MG63 (cell line): ENCODE results near the gene CCL1. TPM values are rescaled to one million over a fixed set of nuclear protein-coding genes. Genes with fewer than 3 reads are reported as not detected.
A peak's percentile ranks its signal among the peaks of the same experiment; 100 is the strongest.

ENCODE experiments used
- DNase-seq: peaks from one replicate; pipeline ENCODE4 v3.0.0-alpha.2; 2020
- H3K27me3 ChIP-seq: fragments of 250-450 bp; sonication (Bioruptor Pico); 2 replicates; pipeline ENCODE4 v1.5.1; 2020; ENCODE audit warnings: mild to moderate bottlenecking, moderate library complexity
- H3K36me3 ChIP-seq: fragments of 250-450 bp; sonication (Bioruptor Pico); 2 replicates; pipeline ENCODE4 v1.5.1; 2020; ENCODE audit warnings: mild to moderate bottlenecking, moderate library complexity
- H3K4me3 ChIP-seq: fragments of 250-450 bp; sonication (Bioruptor Pico); 2 replicates; pipeline ENCODE4 v1.5.1; 2020; ENCODE audit warnings: mild to moderate bottlenecking, moderate library complexity
- H3K9me3 ChIP-seq: fragments of 250-450 bp; sonication (Bioruptor Pico); 2 replicates; pipeline ENCODE4 v1.5.1; 2020; ENCODE audit warnings: mild to moderate bottlenecking, moderate library complexity
- total RNA-seq: library from RNA; depleted of rRNA; stranded (reverse); fragments of >200 nt; shearing (Covaris generic); gene quantifications from 2 replicates; pipeline ENCODE4 v1.2.3, GENCODE V29; 2014; ENCODE audit warnings: low replicate concordance

The CCL1 gene
- total RNA-seq, 1 experiment from 2014 or later = not detected

DNA sequence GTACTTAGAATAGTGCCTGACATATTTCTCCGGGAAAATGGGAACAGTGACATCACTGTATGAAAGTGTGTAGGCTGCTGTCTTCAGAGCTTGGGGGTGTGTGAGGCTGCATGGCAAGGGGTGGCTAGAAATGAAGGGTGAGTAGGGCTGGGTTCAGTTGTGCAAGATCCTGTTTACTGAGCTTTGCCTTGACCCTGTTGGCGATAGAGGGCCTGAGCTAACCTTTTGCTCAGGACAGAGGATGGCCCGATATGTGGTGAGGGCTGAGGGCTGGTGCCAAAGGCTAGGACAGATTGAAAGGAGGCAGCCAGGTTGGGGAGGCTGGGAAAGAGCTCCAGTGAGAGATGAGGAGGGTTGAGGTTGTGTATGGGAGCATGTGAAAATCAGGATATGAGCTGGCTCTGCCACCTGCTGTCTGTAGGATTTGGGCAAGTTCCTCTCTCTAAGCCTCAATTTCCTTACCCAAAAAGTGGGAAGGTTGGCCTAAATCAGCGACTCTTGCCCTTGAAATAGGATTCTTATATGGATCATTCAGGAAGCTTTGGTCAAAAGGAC is 6.0 kb upstream of the CCL1 start:
- H3K36me3 ChIP-seq = no peaks in the 10 kb centered on the region
- no peaks in the 10 kb centered on the region for H3K27me3 ChIP-seq
- no peak overlapping the region for H3K4me3 ChIP-seq
- no peaks in the 10 kb centered on the region for H3K9me3 ChIP-seq
- DNase-seq = no peak

DNA sequence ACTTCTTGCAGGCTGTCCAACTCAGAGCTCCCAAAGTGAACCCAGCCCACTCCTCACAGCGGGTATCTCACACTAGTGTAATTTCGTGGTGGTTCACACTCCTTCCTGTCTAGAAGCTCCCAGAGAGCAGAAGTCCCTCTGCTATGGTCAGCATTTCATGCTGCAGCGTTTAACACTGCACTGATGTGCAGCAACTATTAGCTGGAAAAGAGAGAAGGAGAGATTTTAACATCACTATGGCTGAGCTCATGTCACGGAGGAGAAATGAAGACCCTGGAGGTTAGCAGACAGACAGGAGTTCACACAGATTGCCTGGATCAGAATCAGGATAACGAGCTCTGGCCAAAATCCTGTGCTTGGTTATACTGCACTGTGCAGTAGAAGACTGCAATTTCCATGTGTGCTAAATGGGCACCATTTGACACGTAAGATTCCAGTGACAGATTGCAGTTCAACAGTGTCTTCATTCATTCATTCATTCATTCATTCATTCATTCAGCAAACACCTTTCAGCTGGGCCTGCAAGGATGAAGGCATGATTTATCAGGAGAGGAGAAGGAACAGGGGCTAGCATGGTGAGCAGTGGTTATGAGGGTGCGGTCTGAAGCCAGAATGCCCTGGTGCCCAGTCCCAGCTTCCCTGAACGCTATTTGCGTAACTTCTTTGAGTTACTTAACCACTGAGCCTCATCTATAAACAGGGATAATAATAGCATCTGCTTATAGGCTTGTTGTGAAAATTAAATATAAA is 5.3 kb upstream of the CCL1 start:
- no peaks in the 10 kb centered on the region for H3K27me3 ChIP-seq

DNA sequence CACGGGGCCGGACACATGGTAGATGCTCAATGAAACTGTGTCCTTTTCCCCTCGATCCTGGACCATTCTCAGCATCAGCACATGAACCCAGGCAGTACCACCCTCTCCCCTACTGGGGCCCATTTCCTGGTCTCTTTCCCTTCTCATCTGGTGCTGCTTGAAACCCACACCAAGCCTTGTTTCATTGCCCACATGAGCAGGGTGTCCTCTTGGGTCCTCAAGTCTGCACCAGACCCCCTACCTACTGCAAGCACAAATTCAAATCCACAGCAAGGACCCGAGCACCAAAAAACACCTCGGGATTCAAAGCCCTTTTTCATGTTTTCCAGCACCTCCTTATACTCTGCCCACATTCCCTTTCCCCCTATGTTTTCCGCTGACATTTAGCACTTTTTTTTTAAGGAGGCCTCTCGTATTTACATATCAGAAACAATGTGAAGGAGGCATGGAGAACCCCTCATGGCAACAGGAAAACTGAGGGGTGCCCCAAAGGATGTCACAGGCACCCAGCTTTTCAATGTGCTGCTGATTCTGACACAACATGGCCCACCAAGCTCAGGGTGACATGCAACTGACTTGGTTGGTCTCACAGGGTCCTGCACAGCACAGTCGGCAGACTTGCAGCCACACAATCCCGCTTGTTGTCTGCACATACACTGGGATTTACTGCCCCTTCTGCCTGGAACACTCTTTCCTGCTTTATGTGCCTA is 4.6 kb upstream of the CCL1 start:
- no peak for DNase-seq
- Histone ChIP-seq H3K4me3 (no peak overlapping the region), H3K36me3 (no peaks in the 10 kb centered on the region), H3K9me3 (no peaks in the 10 kb centered on the region), H3K27me3 (no peaks in the 10 kb centered on the region)

More for the DNA sequence above, 5.3 kb upstream of the CCL1 start:
- DNase-seq = no peak
- Histone ChIP-seq H3K36me3 (no peaks in the 10 kb centered on the region), H3K9me3 (no peaks in the 10 kb centered on the region), H3K4me3 (no peak overlapping the region)

DNA sequence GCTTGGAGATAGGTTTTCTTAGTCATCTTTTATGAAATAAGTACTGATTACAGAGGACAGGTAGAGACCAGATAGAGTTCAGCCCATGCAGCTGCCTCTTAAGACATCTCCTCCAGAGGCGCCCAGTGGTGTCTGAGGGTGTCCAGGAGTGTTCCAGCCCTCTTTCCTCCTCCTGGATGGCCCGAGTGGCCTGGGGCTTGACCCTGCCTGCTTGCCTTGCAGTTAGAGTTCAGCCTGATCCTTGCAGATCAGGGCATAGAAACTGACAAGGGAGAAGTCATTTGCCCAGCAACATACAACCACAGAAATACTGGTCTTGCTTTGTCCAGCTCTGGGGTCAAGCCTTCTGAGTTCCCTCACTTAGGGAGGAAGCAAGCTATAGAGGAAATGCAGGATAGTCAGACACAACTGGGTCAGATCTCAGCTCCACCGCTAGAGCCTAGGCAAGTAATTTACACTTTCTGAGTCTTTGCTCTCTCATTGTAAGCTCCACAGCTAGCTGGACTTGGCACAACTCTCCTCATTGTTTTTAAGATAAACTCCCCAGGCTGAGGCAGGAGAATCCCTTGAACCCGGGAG is 3.6 kb upstream of the CCL1 start:
- no peaks in the 10 kb centered on the region; the same call in 1 of the 2 replicates for H3K27me3 ChIP-seq
- H3K36me3 ChIP-seq = no peaks in the 10 kb centered on the region
- DNase-seq = no peak
- no peaks in the 10 kb centered on the region for H3K9me3 ChIP-seq
- H3K4me3 ChIP-seq = no peak overlapping the region

DNA sequence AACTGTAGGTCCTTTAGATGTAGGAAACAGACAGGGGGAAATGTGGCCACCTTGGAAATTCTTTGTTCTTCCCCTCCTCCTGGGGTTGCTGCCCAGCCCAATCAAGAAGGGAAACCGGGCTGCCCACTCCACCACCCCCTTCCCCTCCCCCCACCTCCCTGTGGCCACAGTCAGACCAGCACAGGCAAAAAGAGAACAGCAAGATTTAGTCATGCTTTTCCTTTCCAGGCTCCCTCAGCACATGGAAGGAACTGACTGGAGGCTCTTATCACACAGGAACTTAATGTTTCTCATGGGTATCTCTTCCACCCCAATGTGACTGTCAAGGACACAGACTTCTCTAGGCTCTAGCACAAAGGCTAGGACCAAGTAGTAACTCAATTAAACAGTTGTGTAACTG is 3.0 kb upstream of the CCL1 start:
- Histone ChIP-seq H3K27me3 (no peaks in the 10 kb centered on the region; the same call in 1 of the 2 replicates), H3K4me3 (no peak overlapping the region), H3K9me3 (no peaks in the 10 kb centered on the region), H3K36me3 (no peaks in the 10 kb centered on the region)
- DNase-seq = no peak

DNA sequence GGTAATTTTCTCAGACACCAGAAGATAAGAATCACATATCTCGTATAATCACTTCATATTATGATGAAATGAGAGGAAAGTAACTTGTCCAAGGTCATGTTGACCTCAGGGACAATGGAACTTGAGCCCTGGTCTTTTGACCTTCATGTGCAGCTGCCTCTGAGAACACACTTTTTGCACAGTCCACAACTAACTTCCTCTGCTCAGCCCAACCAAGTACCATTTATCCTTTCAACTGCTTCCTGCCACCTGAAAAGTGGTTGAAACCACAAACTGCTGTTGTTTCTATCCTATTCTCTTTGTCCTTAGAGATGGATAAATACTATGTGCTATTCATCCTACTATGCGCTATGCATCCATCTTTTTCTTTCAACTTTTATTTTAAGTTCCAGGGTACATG is 2.3 kb upstream of the CCL1 start:
- H3K9me3 ChIP-seq = no peaks in the 10 kb centered on the region
- no peaks in the 10 kb centered on the region for H3K36me3 ChIP-seq
- no peak overlapping the region for H3K4me3 ChIP-seq
- no peaks in the 10 kb centered on the region; the same call in 1 of the 2 replicates for H3K27me3 ChIP-seq
- no peak for DNase-seq

DNA sequence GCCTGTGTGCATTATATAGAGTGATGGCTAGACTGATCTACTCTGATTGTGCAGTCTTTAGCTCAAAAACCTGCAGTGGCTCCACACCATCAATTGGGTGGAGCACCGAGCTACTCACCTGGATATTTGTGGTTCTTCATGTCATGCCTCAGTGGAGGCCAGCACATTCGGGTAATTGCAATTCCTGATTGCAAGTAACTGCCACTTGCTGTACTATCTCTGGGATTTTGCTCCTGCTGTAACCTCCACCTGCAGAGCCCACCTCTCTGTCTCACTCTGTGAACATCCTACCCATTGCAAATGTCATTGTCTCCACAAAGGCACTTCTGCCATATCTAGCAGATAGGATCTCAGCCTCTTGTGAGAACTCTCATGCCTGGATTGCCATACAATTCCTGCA is 1.7 kb upstream of the CCL1 start:
- DNase-seq = no peak
- H3K4me3 ChIP-seq = no peak overlapping the region
- no peaks in the 10 kb centered on the region for H3K36me3 ChIP-seq
- H3K9me3 ChIP-seq = no peaks in the 10 kb centered on the region
- no peaks in the 10 kb centered on the region; the same call in 1 of the 2 replicates for H3K27me3 ChIP-seq

DNA sequence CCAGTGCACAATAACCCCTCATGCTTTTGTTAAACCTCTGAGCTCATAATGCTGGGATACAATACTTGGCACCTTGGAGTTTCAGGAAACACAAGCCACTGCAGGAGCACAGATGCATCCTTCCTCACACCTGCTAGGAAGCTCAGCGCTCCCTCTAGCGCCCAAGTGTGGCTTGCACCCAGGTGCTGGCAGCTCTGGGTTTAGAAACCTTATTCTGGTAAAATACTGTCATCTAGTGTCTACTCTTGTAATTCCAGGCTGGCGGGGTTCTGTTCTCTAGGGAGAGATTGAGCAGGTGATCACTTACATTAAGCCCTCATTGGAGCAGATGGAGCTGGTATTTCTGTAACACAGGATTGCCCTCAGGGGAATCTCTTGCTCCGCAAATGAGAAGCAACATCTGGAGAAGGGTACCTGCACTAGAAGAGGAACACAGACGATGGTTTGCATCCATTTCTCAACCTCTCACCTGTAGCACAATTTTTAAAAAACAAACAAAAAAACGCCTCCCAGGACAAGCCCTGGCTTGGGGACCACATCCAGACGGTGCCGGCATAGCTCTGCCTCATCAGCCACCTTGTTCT is 1.5 kb downstream of the CCL1 start:
- Histone ChIP-seq H3K4me3 (no peak overlapping the region), H3K9me3 (no peaks in the 10 kb centered on the region), H3K27me3 (no peaks in the 10 kb centered on the region; the same call in 1 of the 2 replicates), H3K36me3 (no peaks in the 10 kb centered on the region)
- peak; percentile 78 for DNase-seq

DNA sequence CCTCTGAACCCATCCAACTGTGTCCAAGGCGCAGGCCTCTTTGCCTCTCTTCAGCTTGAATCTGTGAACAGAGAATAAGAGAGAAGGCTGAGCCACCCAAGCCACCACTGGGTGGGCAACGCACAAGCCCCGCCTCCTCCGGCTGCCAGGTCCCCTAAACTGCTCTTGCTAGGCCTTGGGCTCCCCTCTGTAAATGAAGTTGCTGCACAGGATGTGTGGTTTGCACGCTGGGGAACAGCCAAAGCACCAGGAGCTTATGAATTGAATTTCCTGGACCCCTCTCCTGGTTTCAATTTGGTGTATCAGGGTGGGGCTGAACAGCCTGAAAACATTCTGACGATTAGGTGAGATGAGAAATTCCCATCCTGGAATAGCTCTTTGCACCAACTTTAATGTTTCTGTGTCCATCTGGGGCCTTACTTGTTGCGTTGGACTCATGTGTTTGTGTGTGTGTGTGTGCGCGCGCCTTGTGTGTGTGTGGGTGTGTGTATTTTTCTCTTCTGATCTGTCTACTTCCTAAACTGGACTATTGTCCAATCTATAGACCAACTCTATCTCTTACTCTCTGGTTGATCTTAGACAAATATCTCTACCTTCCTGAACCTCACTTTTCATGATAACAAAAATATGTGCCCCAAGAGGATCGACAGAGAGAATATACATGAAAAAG is 2.3 kb downstream of the CCL1 start:
- no peaks in the 10 kb centered on the region for H3K36me3 ChIP-seq
- no peaks in the 10 kb centered on the region for H3K9me3 ChIP-seq
- H3K4me3 ChIP-seq = no peak overlapping the region
- DNase-seq = no peak
- H3K27me3 ChIP-seq = no peaks in the 10 kb centered on the region; the same call in 1 of the 2 replicates

DNA sequence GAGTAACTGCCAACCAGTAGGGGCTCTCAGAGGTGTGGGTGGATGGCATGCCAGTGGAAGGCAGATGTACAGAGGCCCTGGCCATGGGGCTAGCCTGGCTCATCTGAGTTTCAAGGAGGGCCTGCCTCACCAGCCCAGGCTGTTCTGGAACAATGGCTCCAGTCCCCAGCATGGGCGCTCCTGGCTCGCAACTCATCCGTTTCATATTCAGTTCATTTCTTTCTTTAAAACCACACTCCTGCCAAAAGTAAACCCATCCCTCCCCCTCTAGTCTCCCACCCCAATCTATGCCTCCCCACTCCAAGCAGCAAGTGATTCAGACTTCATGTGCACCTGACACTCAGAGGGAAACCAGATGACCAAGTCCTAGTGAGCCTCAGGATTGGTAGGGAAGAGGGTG is 4.4 kb downstream of the CCL1 start:
- Histone ChIP-seq H3K9me3 (no peaks in the 10 kb centered on the region), H3K4me3 (no peak overlapping the region), H3K27me3 (no peaks in the 10 kb centered on the region; the same call in 1 of the 2 replicates), H3K36me3 (no peaks in the 10 kb centered on the region)
- DNase-seq = no peak

DNA sequence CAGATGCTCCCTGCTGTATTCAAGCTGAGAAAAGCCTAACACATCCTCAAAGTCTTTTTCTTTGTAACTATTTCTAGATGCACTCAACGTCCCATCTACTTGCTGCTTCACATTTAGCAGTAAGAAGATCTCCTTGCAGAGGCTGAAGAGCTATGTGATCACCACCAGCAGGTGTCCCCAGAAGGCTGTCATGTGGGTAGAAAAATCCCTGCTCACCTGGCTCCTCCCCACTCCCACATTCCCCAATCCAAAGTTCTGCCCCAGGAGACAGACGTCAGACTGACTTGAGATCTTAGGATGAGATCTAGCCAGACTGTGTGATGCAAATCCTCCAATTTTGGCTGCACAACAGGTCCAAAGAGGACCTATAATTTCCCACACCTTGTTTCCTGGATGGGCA is 5.6 kb downstream of the CCL1 start:
- H3K9me3 ChIP-seq = no peaks in the 10 kb centered on the region
- H3K36me3 ChIP-seq = no peaks in the 10 kb centered on the region
- DNase-seq = no peak
- H3K4me3 ChIP-seq = no peak overlapping the region
- H3K27me3 ChIP-seq = no peaks in the 10 kb centered on the region; the same call in 1 of the 2 replicates

DNA sequence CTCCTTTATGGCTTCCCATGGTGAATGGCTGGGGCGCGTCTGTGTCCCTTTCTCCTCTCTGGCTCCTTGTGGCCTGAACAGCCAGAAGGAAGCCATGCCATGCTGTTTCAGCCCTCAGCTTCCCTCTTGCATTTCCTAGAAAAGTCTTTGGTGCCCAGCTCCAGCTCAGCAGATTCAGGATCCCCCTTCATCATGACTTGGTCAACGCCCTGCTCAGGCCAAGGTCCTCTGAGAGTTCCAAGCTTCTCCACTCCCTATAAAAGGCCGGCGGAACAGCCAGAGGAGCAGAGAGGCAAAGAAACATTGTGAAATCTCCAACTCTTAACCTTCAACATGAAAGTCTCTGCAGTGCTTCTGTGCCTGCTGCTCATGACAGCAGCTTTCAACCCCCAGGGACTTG is 6.8 kb downstream of the CCL1 start, which contains the start of gene CCL13:
CCL13 (plus strand) TSS at position 287 of the 400 bp plus-strand sequence; CDS start at position 334, 47 bp downstream.
- no peaks in the 10 kb centered on the region for H3K9me3 ChIP-seq
- H3K4me3 ChIP-seq = no peak within 1 kb of the TSS
- no peak for DNase-seq
- no peaks in the 10 kb centered on the region for H3K36me3 ChIP-seq
- H3K27me3 ChIP-seq = no peaks in the 10 kb centered on the region

DNA sequence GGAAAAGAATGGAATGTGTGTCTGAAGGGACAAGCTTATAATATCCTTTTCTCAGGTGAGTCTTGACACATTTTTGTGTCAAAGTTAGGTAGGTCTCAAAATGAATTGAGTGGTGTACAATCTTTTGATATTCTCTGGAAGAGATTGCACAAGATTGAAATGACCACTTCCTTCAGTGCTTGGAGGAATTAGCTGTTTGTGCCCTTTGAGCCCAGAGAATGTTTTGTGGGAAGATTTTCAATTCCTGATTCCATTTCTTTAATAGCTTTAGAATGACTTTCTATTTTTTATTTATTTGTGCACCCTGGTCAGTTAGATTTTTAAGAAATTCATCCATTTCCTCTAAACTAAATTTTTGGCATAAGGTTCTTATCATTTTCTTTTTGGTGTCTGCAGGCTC is 8.4 kb downstream of the CCL1 start:
- no peak for DNase-seq
- Histone ChIP-seq H3K27me3 (no peaks in the 10 kb centered on the region), H3K36me3 (no peaks in the 10 kb centered on the region), H3K4me3 (no peak overlapping the region), H3K9me3 (no peaks in the 10 kb centered on the region)

DNA sequence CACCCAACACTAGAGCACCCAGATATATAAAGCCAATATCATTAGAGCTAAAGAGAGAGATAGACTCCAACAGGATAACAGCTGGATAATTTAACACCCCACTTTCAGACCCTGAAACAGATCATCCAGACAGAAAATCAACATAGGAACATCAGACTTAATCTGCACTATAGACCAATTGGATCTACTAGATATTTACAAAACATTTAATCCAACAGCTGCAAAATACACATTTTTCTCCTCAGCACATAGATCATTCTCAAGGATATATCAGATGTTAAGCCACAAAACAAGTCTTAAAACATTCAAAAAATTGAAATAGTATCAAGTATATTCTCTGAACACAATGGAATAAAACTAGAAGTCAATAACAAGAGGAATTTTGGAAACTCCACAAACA is 10.8 kb downstream of the CCL1 start:
- no peaks in the 10 kb centered on the region for H3K9me3 ChIP-seq
- no peak overlapping the region for H3K4me3 ChIP-seq
- H3K27me3 ChIP-seq = no peaks in the 10 kb centered on the region
- no peak for DNase-seq
- H3K36me3 ChIP-seq = no peaks in the 10 kb centered on the region

DNA sequence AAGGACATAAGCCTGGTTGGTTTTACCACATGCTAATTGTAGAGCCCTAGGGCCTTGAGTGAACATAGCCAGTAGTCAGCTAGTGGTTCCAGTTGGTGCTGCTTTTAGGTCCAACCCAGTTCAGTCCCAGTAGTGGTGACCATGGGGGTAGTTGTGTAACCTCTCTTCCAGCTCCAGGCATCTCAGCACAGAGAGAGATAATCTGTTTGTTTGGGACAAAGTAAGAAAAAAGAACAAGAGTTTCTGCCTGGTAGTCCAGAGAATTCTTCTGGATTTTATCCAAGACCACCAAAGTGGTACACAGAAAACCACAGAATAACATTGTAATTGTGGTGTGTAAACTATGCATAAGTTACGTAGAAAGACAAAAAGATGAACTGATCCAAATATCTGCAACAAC is 11.9 kb downstream of the CCL1 start:
- no peaks in the 10 kb centered on the region for H3K9me3 ChIP-seq
- no peaks in the 10 kb centered on the region for H3K36me3 ChIP-seq
- no peak for DNase-seq
- H3K4me3 ChIP-seq = no peak overlapping the region
- no peaks in the 10 kb centered on the region for H3K27me3 ChIP-seq

DNA sequence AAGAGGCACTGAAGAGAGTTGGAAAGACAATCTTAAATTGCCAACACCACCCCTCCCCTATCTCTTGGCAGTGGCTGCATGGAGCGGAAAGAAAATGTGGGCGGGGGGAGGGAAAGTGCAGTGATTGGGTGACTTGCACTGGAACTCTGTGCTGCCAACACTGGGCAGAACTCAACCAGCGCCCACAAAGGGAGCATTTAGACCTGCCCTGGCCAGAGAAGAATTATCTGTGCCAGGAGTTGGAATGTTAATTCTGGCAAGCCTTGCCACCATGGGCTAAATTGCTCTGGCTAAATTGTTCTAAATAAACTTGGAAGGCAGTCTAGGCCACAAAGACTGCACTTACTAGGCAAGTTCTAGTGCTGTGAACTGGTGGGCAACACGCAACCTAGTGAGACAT is 13.3 kb downstream of the CCL1 start:
- Histone ChIP-seq H3K36me3 (no peaks in the 10 kb centered on the region), H3K9me3 (no peaks in the 10 kb centered on the region), H3K4me3 (no peak overlapping the region), H3K27me3 (0 out of 2 replicates have a peak, but pooled peaks cover 2% of the 10 kb centered on the region)
- DNase-seq = peak; percentile 9
